ENCODE measurements around the gene PHACTR1.

GRCh38 chr6:12804952-12805645, 88.5 kb downstream of the PHACTR1 start:
- no peak for TF ChIP-seq CTCF (conservative IDR thresholded peaks at IDR 0.05 in 1 of 2, IDR thresholded peaks at IDR 0.05 in 1 of 2; ENCODE audit: low read depth in 1 of 2, low read length in 2 of 2)
- TF ChIP-seq EZH2 (IDR thresholded peaks at IDR 0.05; ENCODE audit: low read length, missing control alignments), result no peak

All from fibroblast of lung (primary cell).